Neural cell (in vitro differentiated cells): ENCODE data around the gene PCAT6. TPM values are rescaled to one million over a fixed set of nuclear protein-coding genes. Genes with fewer than 3 reads are reported as not detected.

ENCODE experiments used
- H2AFZ ChIP-seq: fragments of 200-600, 300-800 bp; sonication (generic), shearing (Covaris generic); 2 replicates; pipeline ENCODE4 v1.6.0; 2014; ENCODE audit warnings: low read depth, mild to moderate bottlenecking, antibody characterized with exemption, low read length, moderate library complexity
- H3F3A ChIP-seq: fragments of 200-600 bp; shearing (Covaris generic); 2 replicates; pipeline ENCODE4 v1.6.1; 2016; ENCODE audit warnings: mild to moderate bottlenecking, moderate library complexity, mixed read lengths, antibody characterized with exemption, low read length; ENCODE audit not compliant: insufficient read depth, poor library complexity, severe bottlenecking
- H3K27ac ChIP-seq: fragments of 200-600, 300-800 bp; sonication (generic), shearing (Covaris generic); 2 replicates; pipeline ENCODE4 v1.5.1; 2014; ENCODE audit warnings: mild to moderate bottlenecking, low read length, moderate library complexity
- H3K27me3 ChIP-seq: fragments of 300-800, 200-600 bp; sonication (generic), shearing (Covaris generic); 2 replicates; pipeline ENCODE4 v1.6.0; 2014; ENCODE audit warnings: mild to moderate bottlenecking, low read depth, low read length, moderate library complexity; ENCODE audit not compliant: insufficient read depth
- H3K36me3 ChIP-seq: fragments of 300-800, 200-600 bp; sonication (generic), shearing (Covaris generic); 2 replicates; pipeline ENCODE4 v1.5.1; 2014; ENCODE audit warnings: mild to moderate bottlenecking, antibody characterized with exemption, low read length, moderate library complexity; ENCODE audit not compliant: insufficient read depth
- H3K4me2 ChIP-seq: fragments of 300-800, 200-600 bp; sonication (generic), shearing (Covaris generic); 2 replicates; pipeline ENCODE4 v1.6.0; 2014; ENCODE audit warnings: mild to moderate bottlenecking, low read length
- H3K4me3 ChIP-seq: fragments of 300-800, 200-600 bp; sonication (generic), shearing (Covaris generic); 2 replicates; pipeline ENCODE4 v1.5.1; 2014; ENCODE audit warnings: mild to moderate bottlenecking, low read length, moderate library complexity
- H3K79me2 ChIP-seq: fragments of 200-600 bp; shearing (Covaris generic); replicated peaks from 2 replicates; pipeline ENCODE4 v1.6.0; 2014; ENCODE audit warnings: mild to moderate bottlenecking, low read length, moderate library complexity; ENCODE audit not compliant: insufficient read depth
- H3K9ac ChIP-seq: fragments of 300-800, 200-600 bp; sonication (generic), shearing (Covaris generic); 2 replicates; pipeline ENCODE4 v1.6.1; 2016; ENCODE audit warnings: mild to moderate bottlenecking, low read length, mixed read lengths
- H3K9me2 ChIP-seq: fragments of 200-600 bp; shearing (Covaris generic); 2 replicates; pipeline ENCODE4 v1.6.1; 2016; ENCODE audit warnings: mild to moderate bottlenecking, low read length, mixed read lengths; ENCODE audit not compliant: insufficient read depth
- H3K9me3 ChIP-seq: fragments of 200-600, 300-800 bp; sonication (generic), shearing (Covaris generic); 2 replicates; pipeline ENCODE4 v1.6.1; 2016; ENCODE audit warnings: mild to moderate bottlenecking, mixed run types, low read length, moderate library complexity, mixed read lengths
- H4K20me1 ChIP-seq: fragments of 200-600 bp; shearing (Covaris generic); 2 replicates; pipeline ENCODE4 v1.6.1; 2016; ENCODE audit warnings: mild to moderate bottlenecking, mixed run types; ENCODE audit not compliant: insufficient read depth
- EP300 ChIP-seq: fragments of 450-650 bp; conservative IDR thresholded peaks from 2 replicates; pipeline ENCODE4 v1.6.1; 2014; ENCODE audit warnings: antibody characterized with exemption, mild to moderate bottlenecking, moderate library complexity; ENCODE audit not compliant: poor library complexity, severe bottlenecking
- EZH2 ChIP-seq: fragments of 200-600, 300-800 bp; shearing (Covaris generic), sonication (generic); IDR thresholded peaks from 2 replicates; pipeline ENCODE4 v1.6.1; 2014; ENCODE audit warnings: antibody characterized with exemption, low read length, borderline replicate concordance, mild to moderate bottlenecking; ENCODE audit not compliant: insufficient read depth, poor library complexity, severe bottlenecking
- MXI1 ChIP-seq: fragments of 450-650 bp; conservative IDR thresholded peaks from 2 replicates; pipeline ENCODE4 v1.6.1; 2014; ENCODE audit warnings: antibody characterized with exemption, mild to moderate bottlenecking; ENCODE audit not compliant: poor library complexity, severe bottlenecking
- POLR2AphosphoS5 ChIP-seq: IDR thresholded peaks from 2 replicates; pipeline ENCODE4 v1.6.1; 2012
- RAD21 ChIP-seq: fragments of 450-650 bp; conservative IDR thresholded peaks from 2 replicates; pipeline ENCODE4 v1.6.1; 2014; ENCODE audit warnings: antibody characterized with exemption, mild to moderate bottlenecking, moderate library complexity
- SMC3 ChIP-seq: fragments of 450-650 bp; conservative IDR thresholded peaks from 2 replicates; pipeline ENCODE4 v1.6.1; 2014; ENCODE audit warnings: antibody characterized with exemption, mild to moderate bottlenecking, moderate library complexity; ENCODE audit not compliant: poor library complexity
- TAF1 ChIP-seq: IDR thresholded peaks from 2 replicates; pipeline ENCODE4 v1.6.1; 2012; ENCODE audit warnings: low read depth
- polyA plus RNA-seq: library from polyadenylated mRNA; depleted of rRNA; stranded (reverse); fragments of >200 nt; gene quantifications from 2 replicates; pipeline ENCODE4 v1.2.3, GENCODE V29; 2014
- TF ChIP-seq, protein P1 (sequence below): IDR thresholded peaks from 2 replicates; pipeline ENCODE4 v1.6.1; 2012; ENCODE audit warnings: borderline replicate concordance
- TF ChIP-seq, protein P2 (sequence below): fragments of 450-650 bp; IDR thresholded peaks from 2 replicates; pipeline ENCODE4 v1.5.1; 2014; ENCODE audit warnings: antibody characterized with exemption, mild to moderate bottlenecking, moderate library complexity; ENCODE audit not compliant: poor library complexity, severe bottlenecking

PCAT6 gene
- polyA plus RNA-seq, 1 donor from 2014 or later, result 0.76 TPM

DNA sequence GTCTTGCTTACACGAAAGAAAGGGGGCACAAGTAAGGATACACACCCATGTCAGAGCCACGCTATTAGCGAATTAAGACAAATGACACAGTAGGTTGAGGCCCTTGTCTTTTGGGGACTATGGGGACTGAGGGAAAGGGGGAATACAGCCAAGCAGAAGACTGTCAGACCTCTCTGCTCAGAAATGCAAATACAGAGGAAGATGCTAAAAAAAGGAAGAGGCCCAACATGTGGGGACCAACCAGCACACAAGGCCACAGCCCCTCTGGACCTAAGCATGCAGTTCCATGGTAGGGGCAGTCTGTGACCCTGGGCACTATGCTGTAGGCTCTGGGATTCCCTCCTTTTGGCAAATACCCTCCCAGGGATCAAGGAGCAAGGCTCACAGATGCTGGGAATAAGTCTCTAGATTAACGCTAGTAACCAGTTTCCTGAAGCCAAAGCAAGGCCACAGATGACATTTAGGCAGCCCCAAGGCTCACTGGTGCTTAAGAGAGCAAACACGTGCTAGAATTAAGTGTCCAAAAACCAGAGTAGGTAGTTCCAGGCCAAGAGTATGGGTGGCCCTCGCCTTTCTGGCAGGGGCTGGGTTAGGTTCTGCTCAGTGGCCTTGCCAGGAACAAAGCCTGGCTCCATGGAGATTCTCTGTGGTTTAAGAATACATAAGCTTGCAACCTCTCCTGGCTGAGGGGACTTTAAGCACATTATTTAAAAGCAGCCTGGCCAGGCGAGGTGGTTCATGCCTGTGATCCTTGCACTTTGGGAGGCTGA is 40.0 kb downstream of the PCAT6 start:
- no peaks in the 10 kb centered on the region for H3K79me2 ChIP-seq
- no peaks in the 10 kb centered on the region for H4K20me1 ChIP-seq
- no peaks in the 10 kb centered on the region for H3K36me3 ChIP-seq
- no peak overlapping the region for H3K9ac ChIP-seq
- H3K4me2 ChIP-seq, result no peak overlapping the region
- H3F3A ChIP-seq, result no peaks in the 10 kb centered on the region
- no peak overlapping the region for H3K27ac ChIP-seq
- H3K9me3 ChIP-seq, result no peaks in the 10 kb centered on the region
- no peaks in the 10 kb centered on the region for H3K27me3 ChIP-seq
- H3K9me2 ChIP-seq, result no peaks in the 10 kb centered on the region
- no peak for TF ChIP-seq EZH2
- TF ChIP-seq RAD21, result no peak
- no peak for TF ChIP-seq SMC3
- no peak for TF ChIP-seq EP300
- no peak for TF ChIP-seq MXI1
- TF ChIP-seq, protein P1, sequence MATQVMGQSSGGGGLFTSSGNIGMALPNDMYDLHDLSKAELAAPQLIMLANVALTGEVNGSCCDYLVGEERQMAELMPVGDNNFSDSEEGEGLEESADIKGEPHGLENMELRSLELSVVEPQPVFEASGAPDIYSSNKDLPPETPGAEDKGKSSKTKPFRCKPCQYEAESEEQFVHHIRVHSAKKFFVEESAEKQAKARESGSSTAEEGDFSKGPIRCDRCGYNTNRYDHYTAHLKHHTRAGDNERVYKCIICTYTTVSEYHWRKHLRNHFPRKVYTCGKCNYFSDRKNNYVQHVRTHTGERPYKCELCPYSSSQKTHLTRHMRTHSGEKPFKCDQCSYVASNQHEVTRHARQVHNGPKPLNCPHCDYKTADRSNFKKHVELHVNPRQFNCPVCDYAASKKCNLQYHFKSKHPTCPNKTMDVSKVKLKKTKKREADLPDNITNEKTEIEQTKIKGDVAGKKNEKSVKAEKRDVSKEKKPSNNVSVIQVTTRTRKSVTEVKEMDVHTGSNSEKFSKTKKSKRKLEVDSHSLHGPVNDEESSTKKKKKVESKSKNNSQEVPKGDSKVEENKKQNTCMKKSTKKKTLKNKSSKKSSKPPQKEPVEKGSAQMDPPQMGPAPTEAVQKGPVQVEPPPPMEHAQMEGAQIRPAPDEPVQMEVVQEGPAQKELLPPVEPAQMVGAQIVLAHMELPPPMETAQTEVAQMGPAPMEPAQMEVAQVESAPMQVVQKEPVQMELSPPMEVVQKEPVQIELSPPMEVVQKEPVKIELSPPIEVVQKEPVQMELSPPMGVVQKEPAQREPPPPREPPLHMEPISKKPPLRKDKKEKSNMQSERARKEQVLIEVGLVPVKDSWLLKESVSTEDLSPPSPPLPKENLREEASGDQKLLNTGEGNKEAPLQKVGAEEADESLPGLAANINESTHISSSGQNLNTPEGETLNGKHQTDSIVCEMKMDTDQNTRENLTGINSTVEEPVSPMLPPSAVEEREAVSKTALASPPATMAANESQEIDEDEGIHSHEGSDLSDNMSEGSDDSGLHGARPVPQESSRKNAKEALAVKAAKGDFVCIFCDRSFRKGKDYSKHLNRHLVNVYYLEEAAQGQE, result no peak
- TF ChIP-seq, protein P2, sequence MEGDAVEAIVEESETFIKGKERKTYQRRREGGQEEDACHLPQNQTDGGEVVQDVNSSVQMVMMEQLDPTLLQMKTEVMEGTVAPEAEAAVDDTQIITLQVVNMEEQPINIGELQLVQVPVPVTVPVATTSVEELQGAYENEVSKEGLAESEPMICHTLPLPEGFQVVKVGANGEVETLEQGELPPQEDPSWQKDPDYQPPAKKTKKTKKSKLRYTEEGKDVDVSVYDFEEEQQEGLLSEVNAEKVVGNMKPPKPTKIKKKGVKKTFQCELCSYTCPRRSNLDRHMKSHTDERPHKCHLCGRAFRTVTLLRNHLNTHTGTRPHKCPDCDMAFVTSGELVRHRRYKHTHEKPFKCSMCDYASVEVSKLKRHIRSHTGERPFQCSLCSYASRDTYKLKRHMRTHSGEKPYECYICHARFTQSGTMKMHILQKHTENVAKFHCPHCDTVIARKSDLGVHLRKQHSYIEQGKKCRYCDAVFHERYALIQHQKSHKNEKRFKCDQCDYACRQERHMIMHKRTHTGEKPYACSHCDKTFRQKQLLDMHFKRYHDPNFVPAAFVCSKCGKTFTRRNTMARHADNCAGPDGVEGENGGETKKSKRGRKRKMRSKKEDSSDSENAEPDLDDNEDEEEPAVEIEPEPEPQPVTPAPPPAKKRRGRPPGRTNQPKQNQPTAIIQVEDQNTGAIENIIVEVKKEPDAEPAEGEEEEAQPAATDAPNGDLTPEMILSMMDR, result no peak
- no peak for TF ChIP-seq TAF1
- TF ChIP-seq POLR2AphosphoS5, result no peak
- H3K4me3 ChIP-seq, result no peak overlapping the region
- H2AFZ ChIP-seq, result no peak overlapping the region

DNA sequence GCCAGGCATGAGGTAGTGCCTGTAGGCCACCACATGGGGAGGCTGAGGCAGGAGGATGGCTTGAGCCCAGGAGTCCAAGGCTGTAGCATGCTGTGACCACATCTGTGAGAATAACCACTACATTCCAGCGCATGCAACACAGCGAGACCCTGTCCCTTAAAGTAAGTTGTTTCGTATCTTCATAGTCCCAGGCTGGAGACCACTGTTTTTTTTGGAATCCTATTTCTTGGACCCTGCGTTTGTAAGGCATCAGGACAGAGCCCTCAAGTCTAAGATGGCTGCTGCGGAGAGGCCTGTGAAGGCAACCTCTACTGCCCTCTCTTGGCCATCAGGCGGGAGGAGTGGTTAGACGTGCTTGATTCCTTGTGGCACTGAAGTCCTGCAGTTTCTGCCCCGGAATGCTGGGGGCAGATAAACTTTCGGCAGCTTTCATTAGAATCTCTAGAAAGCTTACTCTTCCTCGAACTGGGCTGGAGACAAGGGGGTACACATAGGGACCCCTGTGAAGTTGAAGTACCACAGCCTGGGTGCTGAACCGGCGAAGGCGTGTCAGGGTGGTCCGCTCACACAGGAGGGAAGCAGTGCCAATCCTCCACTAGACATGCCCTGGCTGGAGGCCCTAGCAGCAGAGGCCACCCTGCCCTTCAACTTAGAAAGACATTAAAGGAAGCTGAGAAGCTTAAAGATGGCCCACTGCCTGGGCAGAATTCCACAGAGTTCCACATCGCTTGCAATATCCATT is 41.6 kb downstream of the PCAT6 start:
- no peak overlapping the region for H3K9ac ChIP-seq
- no peaks in the 10 kb centered on the region for H4K20me1 ChIP-seq
- H3K36me3 ChIP-seq, result no peaks in the 10 kb centered on the region
- no peaks in the 10 kb centered on the region for H3F3A ChIP-seq
- H3K27me3 ChIP-seq, result no peaks in the 10 kb centered on the region
- no peaks in the 10 kb centered on the region for H3K79me2 ChIP-seq
- no peak overlapping the region for H3K27ac ChIP-seq
- no peak overlapping the region for H3K4me2 ChIP-seq
- no peak overlapping the region for H3K4me3 ChIP-seq
- TF ChIP-seq, protein P2, result no peak
- TF ChIP-seq TAF1 (no peak), EZH2 (no peak), RAD21 (no peak), POLR2AphosphoS5 (no peak), EP300 (no peak), MXI1 (no peak), SMC3 (no peak)
- TF ChIP-seq, protein P1, result no peak
- no peak overlapping the region for H2AFZ ChIP-seq
- no peaks in the 10 kb centered on the region for H3K9me2 ChIP-seq
- H3K9me3 ChIP-seq, result no peaks in the 10 kb centered on the region
